HepG2 (cell line): ENCODE measurements around the gene TXNRD1. TPM values are rescaled to one million over a fixed set of nuclear protein-coding genes. Genes with fewer than 3 reads are reported as not detected.

Source experiments
- ATAC-seq: fragments of 200-7000 bp; cut with Tn5 transposase; 3 replicates; pipeline ENCODE4 v1.9.1; 2020; ENCODE audit warnings: mild to moderate bottlenecking, moderate library complexity
- BruUV-seq: library from RNA; stranded (reverse); fragments of 400-500 nt; replicated peaks from 2 replicates; lab custom pipeline; 2021; lab: Mats Ljungman, UMichigan
- CTCF ChIA-PET: fragments of 300-600 bp; formaldehyde crosslinking; extraction: SDS; loops from one replicate; lab custom pipeline; 2021; ENCODE audit warnings: low total read pairs, inconsistent platforms, low intra/inter-chr PET ratio; lab: Yijun Ruan, JAX
- POLR2A ChIA-PET: fragments of 350-600 bp; sonication (Branson Sonifier 250); formaldehyde crosslinking; loops from one replicate; lab custom pipeline; 2020; ENCODE audit warnings: antibody characterized with exemption, inconsistent platforms; lab: Yijun Ruan, JAX
- DNase-seq: peaks from one replicate; pipeline ENCODE4 v3.0.0-alpha.2; 2015; ENCODE audit warnings: low spot score
- FAIRE-seq: peaks from 3 replicates; lab custom pipeline; 2011; peaks lifted over from hg19 to GRCh38; lab: Jason Lieb, UNC
- H2AFZ ChIP-seq: one replicate; pipeline ENCODE4 v1.6.1; 2011; ENCODE audit warnings: low read length, inconsistent platforms
- H3K27ac ChIP-seq: fragments of 300-600 bp; 3 replicates; pipeline ENCODE4 v1.8.0; 2011; ENCODE audit warnings: mixed run types, mild to moderate bottlenecking, mixed read lengths, low read length, inconsistent platforms; ENCODE audit not compliant: insufficient read depth; ENCODE audit errors: extremely low read length
- H3K27me3 ChIP-seq, 2 experiments: fragments of 200-600 bp in 1 of 2; 2 replicates in 1 of 2; 3 replicates in 1 of 2; pipeline versions ENCODE4 v1.6.0 to v1.8.0; 2011; ENCODE audit warnings: low read length in 2 of 2, mild to moderate bottlenecking in 2 of 2, moderate library complexity in 2 of 2, inconsistent platforms in 1 of 2; ENCODE audit not compliant: insufficient read depth in 2 of 2, control insufficient read depth in 1 of 2
- H3K36me3 ChIP-seq, 2 experiments: fragments of 200-600 bp in 1 of 2; replicated peaks in 1 of 2; 2 replicates in 1 of 2; 3 replicates in 1 of 2; pipeline versions ENCODE4 v1.5.1 to v1.8.0; 2011; ENCODE audit warnings: low read length in 2 of 2, inconsistent platforms in 1 of 2; ENCODE audit not compliant: insufficient read depth in 2 of 2, control insufficient read depth in 1 of 2
- H3K4me1 ChIP-seq: 2 replicates; pipeline ENCODE4 v1.5.1; 2012; ENCODE audit warnings: low read length, inconsistent platforms; ENCODE audit not compliant: insufficient read depth
- H3K4me2 ChIP-seq: 2 replicates; pipeline ENCODE4 v1.6.0; 2011; ENCODE audit warnings: low read depth, low read length, inconsistent platforms
- H3K4me3 ChIP-seq, 3 experiments: fragments of 200-600 bp in 1 of 3; sonication (generic), shearing (Covaris generic) in 1 of 3; replicated peaks in 1 of 3; 2 replicates each; pipeline ENCODE4 v1.5.1; 2011 to 2016; ENCODE audit warnings: low read length in 3 of 3, inconsistent platforms in 2 of 3, low read depth in 2 of 3, mild to moderate bottlenecking in 2 of 3, control low read depth in 1 of 3, mixed read lengths in 1 of 3; ENCODE audit not compliant: insufficient read depth in 1 of 3
- H3K79me2 ChIP-seq: one replicate; pipeline ENCODE4 v1.6.1; 2011; ENCODE audit warnings: low read length, inconsistent platforms; ENCODE audit not compliant: insufficient read depth
- H3K9ac ChIP-seq: 2 replicates; pipeline ENCODE4 v1.6.0; 2011; ENCODE audit warnings: mild to moderate bottlenecking, low read depth, low read length, inconsistent platforms; ENCODE audit not compliant: insufficient read depth
- H3K9me3 ChIP-seq: 2 replicates; pipeline ENCODE4 v1.5.1; 2012; ENCODE audit warnings: mild to moderate bottlenecking, low read length
- H4K20me1 ChIP-seq: 2 replicates; pipeline ENCODE4 v1.6.0; 2011; ENCODE audit warnings: inconsistent platforms, mild to moderate bottlenecking, low read length, moderate library complexity; ENCODE audit not compliant: insufficient read depth
- EP300 ChIP-seq, 3 experiments: sonication (generic) in 1 of 3; formaldehyde crosslinking in 1 of 3; IDR thresholded peaks; 2 replicates each; pipeline versions ENCODE4 v1.5.1 to v1.6.1; 2011 to 2020; ENCODE audit warnings: low read depth in 2 of 3, low read length in 2 of 3, borderline replicate concordance in 1 of 3, improper control_type of control experiment in 1 of 3, mild to moderate bottlenecking in 1 of 3, missing genetic modification reagents in 1 of 3, moderate library complexity in 1 of 3
- FLYWCH1 ChIP-seq: sonication (generic); formaldehyde crosslinking; IDR thresholded peaks from 2 replicates; pipeline ENCODE4 v1.8.1; 2023; ENCODE audit warnings: mild to moderate bottlenecking, missing genetic modification reagents
- MLXIP ChIP-seq: sonication (generic); formaldehyde crosslinking; IDR thresholded peaks from 2 replicates; pipeline ENCODE4 v1.9.0; 2021; ENCODE audit warnings: missing genetic modification reagents, borderline replicate concordance
- RELA ChIP-seq: sonication (generic); formaldehyde crosslinking; IDR thresholded peaks from 2 replicates; pipeline ENCODE4 v1.4.0; 2020; ENCODE audit warnings: missing genetic modification reagents
- SMAD1 ChIP-seq: sonication (generic); formaldehyde crosslinking; IDR thresholded peaks from 2 replicates; pipeline ENCODE4 v1.4.0; 2020; ENCODE audit warnings: missing genetic modification reagents, low read depth, mild to moderate bottlenecking, borderline replicate concordance
- TBL1XR1 ChIP-seq: fragments of 150-350 bp; IDR thresholded peaks from 2 replicates; pipeline ENCODE4 v1.6.1; 2014; ENCODE audit warnings: borderline replicate concordance, low read length; ENCODE audit not compliant: partially characterized antibody
- ZMYM3 ChIP-seq: sonication (generic); formaldehyde crosslinking; IDR thresholded peaks from 2 replicates; pipeline ENCODE4 v1.5.1; 2020; ENCODE audit warnings: mild to moderate bottlenecking, missing genetic modification reagents
- ZNF292 ChIP-seq: sonication (generic); formaldehyde crosslinking; IDR thresholded peaks from 2 replicates; pipeline ENCODE4 v1.8.1; 2022; ENCODE audit warnings: mild to moderate bottlenecking, low read depth, missing genetic modification reagents, borderline replicate concordance
- ZNF563 ChIP-seq: sonication (generic); formaldehyde crosslinking; IDR thresholded peaks from 2 replicates; pipeline ENCODE4 v1.8.0; 2022; ENCODE audit warnings: mild to moderate bottlenecking, moderate library complexity, missing genetic modification reagents
- ZNF7 ChIP-seq: IDR thresholded peaks from 2 replicates; pipeline ENCODE4 v1.6.1; 2016; ENCODE audit warnings: missing biosample characterization, missing genetic modification reagents
- ZNF83 ChIP-seq: sonication (generic); formaldehyde crosslinking; IDR thresholded peaks from 2 replicates; pipeline ENCODE4 v1.4.0; 2020; ENCODE audit warnings: missing genetic modification reagents, mild to moderate bottlenecking, borderline replicate concordance
- ZNF878 ChIP-seq: sonication (generic); formaldehyde crosslinking; IDR thresholded peaks from 2 replicates; pipeline ENCODE4 v1.8.1; 2023; ENCODE audit warnings: mild to moderate bottlenecking, missing genetic modification reagents, moderate library complexity
- whole genome bisulfite sequencing: methylation state at CpG from one replicate; pipeline ENCODE4 v1.1.6; 2017; ENCODE audit warnings: low lambda C conversion rate; 5-methylcytosine and 5-hydroxymethylcytosine counted together
- in situ Hi-C: cut with HindIII; loops from 2 replicates; pipeline ENCODE4 v1.10.0; 2017; ENCODE audit warnings: low pct_unique_long_range_greater_than_20kb; ENCODE audit not compliant: extremely low pct_ligation_motif_present
- intact Hi-C: fragments of 100-400 bp; cut with micrococcal nuclease; formaldehyde crosslinking; loops from one replicate; pipeline ENCODE4 v1.10.0; 2022; ENCODE audit not compliant: unreplicated experiment
- polyA plus RNA-seq, 8 experiments: library from polyadenylated mRNA; depleted of rRNA in 3 of 8; stranded (reverse) in 7 of 8; unstranded in 1 of 8; fragments of >200 nt; fragmentation: Illumina TruSeq in 4 of 8; extraction: Trizol in 4 of 8; gene quantifications; 2 replicates each; pipeline versions ENCODE4 v1.2.1 to v1.2.3, GENCODE V29; 2011 to 2016; ENCODE audit warnings: low read depth in 4 of 8, missing spikeins in 1 of 8, mixed read lengths in 1 of 8; ENCODE audit not compliant: insufficient read depth in 1 of 8
- total RNA-seq, 5 experiments: library from RNA; depleted of rRNA; stranded (reverse); fragments of >200 nt; fragmentation: Illumina TruSeq; extraction: Trizol; gene quantifications; 2 replicates each; pipeline ENCODE4 v1.2.3, GENCODE V29; 2016; ENCODE audit warnings: low read depth in 1 of 5
- TF ChIP-seq, protein P1 (sequence below): sonication (generic); formaldehyde crosslinking; IDR thresholded peaks from 2 replicates; pipeline ENCODE4 v1.4.0; 2020; ENCODE audit warnings: mild to moderate bottlenecking, missing genetic modification reagents, borderline replicate concordance

TXNRD1 gene
- total and polyA plus RNA-seq, 2 of the 13 experiments (the other 11 are each of a cell fraction or from before 2014, with no cell fraction given) = 54.0 to 190 TPM

DNA sequence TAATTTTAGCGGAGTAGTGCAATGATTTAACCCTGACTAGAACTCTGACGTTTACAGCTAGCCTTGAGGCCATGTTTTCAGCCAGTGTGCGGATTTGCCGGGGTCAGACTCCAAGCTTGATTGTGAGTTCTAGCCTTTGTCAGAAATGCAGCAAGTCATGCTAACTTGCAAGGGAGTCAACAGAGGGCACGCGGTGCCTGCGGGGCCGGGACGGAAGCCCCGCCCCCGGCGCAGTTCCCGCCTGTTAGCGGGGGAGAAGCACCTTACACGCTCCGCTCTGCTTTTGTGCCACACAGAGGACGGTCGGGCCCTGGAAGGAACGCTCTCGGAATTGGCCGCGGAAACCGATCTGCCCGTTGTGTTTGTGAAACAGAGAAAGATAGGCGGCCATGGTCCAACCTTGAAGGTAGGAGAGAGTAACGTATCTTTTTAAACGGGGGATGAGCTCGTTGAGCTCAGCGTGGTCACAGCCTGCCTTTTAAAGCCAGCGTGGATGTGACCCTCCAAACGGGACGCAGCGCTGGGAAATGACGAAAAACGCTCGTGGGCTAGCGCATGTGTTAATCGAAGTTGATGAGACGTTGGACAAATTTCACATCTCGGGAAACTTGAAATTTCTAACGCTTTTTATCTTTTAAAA is 73.2 kb downstream of the TXNRD1 start:
- BruUV-seq = no TSS peak
- 2% methylated on average over 23 of the region's 41 CpGs for WGBS
- peaks cover 41% of the 10 kb centered on the region for H4K20me1 ChIP-seq
- peak overlapping the region; percentile 85 to 91 (median 91) for H3K4me3 ChIP-seq
- peak overlapping the region; percentile 98 for H3K9ac ChIP-seq
- H3K27me3 ChIP-seq = no peaks in the 10 kb centered on the region; a peak in 1 of 5 replicates
- H3K9me3 ChIP-seq = no peaks in the 10 kb centered on the region
- FAIRE-seq (peak; percentile 88), DNase-seq (peak; percentile 93), ATAC-seq (peak; percentile 80)
- peaks cover 64% of the 10 kb centered on the region for H3K79me2 ChIP-seq
- peaks cover 0 to 15% of the 10 kb centered on the region in 2 experiments for H3K36me3 ChIP-seq
- intact Hi-C loops = loop anchor here (5.0 kb wide), 2 partner anchors 71 to 151 kb away; partner anchors contain the start of genes NFYB and TXNRD1
- H3K27ac ChIP-seq = peak overlapping the region; percentile 98
- H3K4me1 ChIP-seq = peaks cover 41% of the 10 kb centered on the region
- H3K4me2 ChIP-seq = peak overlapping the region; percentile 100
- CTCF ChIA-PET = no interaction called here
- POLR2A ChIA-PET = interaction anchor here (1.1 to 2.9 kb wide), 6 partner anchors 7 to 151 kb away, joined by 4 to 15 read pairs (median 8); partner anchors contain the start of gene NFYB
- no peak overlapping the region for H2AFZ ChIP-seq
- in situ Hi-C loops = loop anchor here (10.0 kb wide), 1 partner anchor 74 kb away; the partner anchor contains the start of gene TXNRD1
- TF ChIP-seq ZMYM3 (peak; percentile 80; the same call in 1 of the 2 replicates), FLYWCH1 (CRISPR knock-in tag) (no peak), EP300 (IDR thresholded peaks at IDR 0.05; ENCODE audit: low read depth in 2 of 2, low read length in 2 of 2) (peak in 1 of 2 experiments; percentile 56; a peak in 1 of 4 replicates), EP300 (CRISPR knock-in tag; IDR thresholded peaks at IDR 0.05; ENCODE audit: borderline replicate concordance) (peak; percentile 33; the same call in 1 of the 2 replicates), ZNF563 (peak; percentile 59; the same call in 1 of the 2 replicates), ZNF878 (CRISPR knock-in tag) (peak; percentile 98), MLXIP (peak; percentile 77), ZNF7 (CRISPR knock-in tag) (0 out of 2 replicates have a peak, but pooled peaks have one; percentile 19), ZNF83 (CRISPR knock-in tag) (0 out of 2 replicates have a peak, but pooled peaks have one; percentile 27), SMAD1 (CRISPR knock-in tag) (peak; percentile 61; the same call in 1 of the 2 replicates), TBL1XR1 (no peak), ZNF292 (peak; percentile 99), RELA (CRISPR knock-in tag) (no peak)
- TF ChIP-seq, protein P1, sequence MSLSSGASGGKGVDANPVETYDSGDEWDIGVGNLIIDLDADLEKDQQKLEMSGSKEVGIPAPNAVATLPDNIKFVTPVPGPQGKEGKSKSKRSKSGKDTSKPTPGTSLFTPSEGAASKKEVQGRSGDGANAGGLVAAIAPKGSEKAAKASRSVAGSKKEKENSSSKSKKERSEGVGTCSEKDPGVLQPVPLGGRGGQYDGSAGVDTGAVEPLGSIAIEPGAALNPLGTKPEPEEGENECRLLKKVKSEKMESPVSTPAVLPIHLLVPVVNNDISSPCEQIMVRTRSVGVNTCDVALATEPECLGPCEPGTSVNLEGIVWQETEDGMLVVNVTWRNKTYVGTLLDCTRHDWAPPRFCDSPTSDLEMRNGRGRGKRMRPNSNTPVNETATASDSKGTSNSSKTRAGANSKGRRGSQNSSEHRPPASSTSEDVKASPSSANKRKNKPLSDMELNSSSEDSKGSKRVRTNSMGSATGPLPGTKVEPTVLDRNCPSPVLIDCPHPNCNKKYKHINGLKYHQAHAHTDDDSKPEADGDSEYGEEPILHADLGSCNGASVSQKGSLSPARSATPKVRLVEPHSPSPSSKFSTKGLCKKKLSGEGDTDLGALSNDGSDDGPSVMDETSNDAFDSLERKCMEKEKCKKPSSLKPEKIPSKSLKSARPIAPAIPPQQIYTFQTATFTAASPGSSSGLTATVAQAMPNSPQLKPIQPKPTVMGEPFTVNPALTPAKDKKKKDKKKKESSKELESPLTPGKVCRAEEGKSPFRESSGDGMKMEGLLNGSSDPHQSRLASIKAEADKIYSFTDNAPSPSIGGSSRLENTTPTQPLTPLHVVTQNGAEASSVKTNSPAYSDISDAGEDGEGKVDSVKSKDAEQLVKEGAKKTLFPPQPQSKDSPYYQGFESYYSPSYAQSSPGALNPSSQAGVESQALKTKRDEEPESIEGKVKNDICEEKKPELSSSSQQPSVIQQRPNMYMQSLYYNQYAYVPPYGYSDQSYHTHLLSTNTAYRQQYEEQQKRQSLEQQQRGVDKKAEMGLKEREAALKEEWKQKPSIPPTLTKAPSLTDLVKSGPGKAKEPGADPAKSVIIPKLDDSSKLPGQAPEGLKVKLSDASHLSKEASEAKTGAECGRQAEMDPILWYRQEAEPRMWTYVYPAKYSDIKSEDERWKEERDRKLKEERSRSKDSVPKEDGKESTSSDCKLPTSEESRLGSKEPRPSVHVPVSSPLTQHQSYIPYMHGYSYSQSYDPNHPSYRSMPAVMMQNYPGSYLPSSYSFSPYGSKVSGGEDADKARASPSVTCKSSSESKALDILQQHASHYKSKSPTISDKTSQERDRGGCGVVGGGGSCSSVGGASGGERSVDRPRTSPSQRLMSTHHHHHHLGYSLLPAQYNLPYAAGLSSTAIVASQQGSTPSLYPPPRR (CRISPR knock-in tag) = no peak
